EH (cell line): ENCODE results near the gene SORCS2.
A peak's percentile ranks its signal among the peaks of the same experiment; 100 is the strongest.

Experiments
- DNase-seq: peaks from one replicate; pipeline ENCODE4 v3.0.0-alpha.2; 2015; ENCODE audit warnings: low read depth

SORCS2 gene

GRCh38 chr4:7270121-7270520 lies 77.8 kb downstream of the SORCS2 start:
- no peak for DNase-seq

- no peak for DNase-seq
Measured at GRCh38 chr4:7272404-7272803, 80.1 kb downstream of the SORCS2 start.

- no peak for DNase-seq
Measured at GRCh38 chr4:7273738-7274297, 81.5 kb downstream of the SORCS2 start.

- DNase-seq, result no peak
Measured at GRCh38 chr4:7275067-7275466, 82.7 kb downstream of the SORCS2 start.

GRCh38 chr4:7275490-7276154 lies 83.3 kb downstream of the SORCS2 start:
- no peak for DNase-seq

- peak; percentile 8 for DNase-seq
Measured at GRCh38 chr4:7276515-7276914, 84.2 kb downstream of the SORCS2 start.

- no peak for DNase-seq
Measured at GRCh38 chr4:7278071-7278765, 85.9 kb downstream of the SORCS2 start.

- no peak for DNase-seq
Measured at GRCh38 chr4:7278981-7279380, 86.6 kb downstream of the SORCS2 start.

GRCh38 chr4:7279902-7280301 lies 87.6 kb downstream of the SORCS2 start:
- peak; percentile 18 for DNase-seq

GRCh38 chr4:7280926-7281690 lies 88.8 kb downstream of the SORCS2 start:
- DNase-seq, result peak; percentile 64

- no peak for DNase-seq
Measured at GRCh38 chr4:7281691-7282665, 89.6 kb downstream of the SORCS2 start.

- no peak for DNase-seq
Measured at GRCh38 chr4:7282786-7283440, 90.6 kb downstream of the SORCS2 start.

- no peak for DNase-seq
Measured at GRCh38 chr4:7285244-7286094, 93.1 kb downstream of the SORCS2 start.

GRCh38 chr4:7286170-7286569 lies 93.8 kb downstream of the SORCS2 start:
- DNase-seq, result no peak

- no peak for DNase-seq
Measured at GRCh38 chr4:7286798-7287197, 94.5 kb downstream of the SORCS2 start.

GRCh38 chr4:7287274-7287917 lies 95.1 kb downstream of the SORCS2 start:
- DNase-seq, result no peak

GRCh38 chr4:7287918-7288280 lies 95.6 kb downstream of the SORCS2 start:
- DNase-seq, result no peak

GRCh38 chr4:7288751-7289523 lies 96.6 kb downstream of the SORCS2 start:
- DNase-seq, result no peak

- DNase-seq, result no peak
Measured at GRCh38 chr4:7289589-7289988, 97.3 kb downstream of the SORCS2 start.
